A549 (cell line): ENCODE results near the gene ALDH1B1. TPM values are rescaled to one million over a fixed set of nuclear protein-coding genes. Genes with fewer than 3 reads are reported as not detected.

Experiments
- ATAC-seq, 2 experiments: fragments of 200-7000 bp in 1 of 2; fragments of >200 bp in 1 of 2; cut with Nextera tagmentation in 1 of 2; cut with Tn5 transposase in 1 of 2; 3 replicates each; pipeline versions ENCODE4 v1.8.0 to v1.9.1; 2018 to 2020; ENCODE audit warnings: mild to moderate bottlenecking in 1 of 2, moderate library complexity in 1 of 2
- CTCF ChIA-PET: fragments of 300-600 bp; sonication (Branson Sonifier 250); formaldehyde crosslinking; extraction: SDS; loops from one replicate; lab custom pipeline; 2021; ENCODE audit warnings: antibody characterized with exemption, inconsistent platforms; lab: Yijun Ruan, JAX
- POLR2A ChIA-PET: fragments of 350-600 bp; formaldehyde crosslinking; extraction: SDS; loops from one replicate; lab custom pipeline; 2021; ENCODE audit warnings: antibody characterized with exemption, inconsistent platforms; lab: Yijun Ruan, JAX
- DNase-seq, 2 experiments: peaks; one replicate each; pipeline versions ENCODE4 v3.0.0 to v3.0.0-alpha.2; 2011 to 2016; ENCODE audit warnings: low read depth in 1 of 2, low spot score in 1 of 2
- FAIRE-seq: peaks from 2 replicates; lab custom pipeline; 2011; peaks lifted over from hg19 to GRCh38; lab: Jason Lieb, UNC
- H3K27ac ChIP-seq, 2 experiments: fragments of >200 bp; sonication (Bioruptor Twin); formaldehyde crosslinking; 3 replicates each; pipeline ENCODE4 v1.5.1; 2016 to 2017
- H3K4me1 ChIP-seq: fragments of >200 bp; sonication (Bioruptor Twin); formaldehyde crosslinking; 3 replicates; pipeline ENCODE4 v1.6.1; 2016
- H3K4me2 ChIP-seq: fragments of >200 bp; sonication (Bioruptor Twin); formaldehyde crosslinking; 3 replicates; pipeline ENCODE4 v1.6.1; 2016
- H3K4me3 ChIP-seq: fragments of >200 bp; sonication (Bioruptor Twin); formaldehyde crosslinking; 3 replicates; pipeline ENCODE4 v1.5.1; 2016
- H3K9me3 ChIP-seq: fragments of >200 bp; sonication (Bioruptor Twin); formaldehyde crosslinking; 3 replicates; pipeline ENCODE4 v1.6.1; 2016
- CBX8 ChIP-seq: fragments of 200-600 bp; sonication (generic); IDR thresholded peaks from 2 replicates; pipeline ENCODE4 v1.6.1; 2016
- CHD2 ChIP-seq: fragments of 150-350 bp; IDR thresholded peaks from 2 replicates; pipeline ENCODE4 v1.6.1; 2014; ENCODE audit warnings: low read length; ENCODE audit not compliant: partially characterized antibody
- CHD4 ChIP-seq: fragments of 200-600 bp; sonication (generic); IDR thresholded peaks from 2 replicates; pipeline ENCODE4 v1.6.1; 2016; ENCODE audit warnings: antibody characterized with exemption, mild to moderate bottlenecking, borderline replicate concordance
- CTCF ChIP-seq: fragments of >200 bp; sonication (Bioruptor Twin); formaldehyde crosslinking; IDR thresholded peaks from 3 replicates; pipeline ENCODE4 v1.5.1; 2016
- EHMT2 ChIP-seq: fragments of 200-600 bp; sonication (generic); IDR thresholded peaks from 2 replicates; pipeline ENCODE4 v1.6.1; 2016; ENCODE audit warnings: antibody characterized with exemption, low read depth, mild to moderate bottlenecking, moderate library complexity
- HES2 ChIP-seq: fragments of >200 bp; sonication (Bioruptor Twin); formaldehyde crosslinking; IDR thresholded peaks from 2 replicates; pipeline ENCODE4 v1.6.1; 2016
- HMGXB4 ChIP-seq: fragments of 250-450 bp; sonication (Bioruptor Pico); IDR thresholded peaks from 2 replicates; pipeline ENCODE4 v1.5.0; 2021; ENCODE audit warnings: mild to moderate bottlenecking, moderate library complexity, borderline replicate concordance
- HOXA7 ChIP-seq: fragments of 250-450 bp; sonication (Bioruptor Pico); IDR thresholded peaks from 2 replicates; pipeline ENCODE4 v1.5.0; 2020; ENCODE audit warnings: mild to moderate bottlenecking, moderate library complexity
- HOXB13 ChIP-seq: fragments of 250-450 bp; sonication (Bioruptor Pico); IDR thresholded peaks from 2 replicates; pipeline ENCODE4 v1.5.0; 2020; ENCODE audit warnings: low read depth, mild to moderate bottlenecking, moderate library complexity
- JUN ChIP-seq, 2 experiments: fragments of >200 bp; sonication (Bioruptor Twin); formaldehyde crosslinking; IDR thresholded peaks; 2 replicates in 1 of 2; 3 replicates in 1 of 2; pipeline ENCODE4 v1.6.1; 2016 to 2017
- KDM1A ChIP-seq: fragments of 200-600 bp; sonication (generic); IDR thresholded peaks from 2 replicates; pipeline ENCODE4 v1.6.1; 2016; ENCODE audit warnings: low read depth, mild to moderate bottlenecking
- MAFK ChIP-seq: fragments of 450-650 bp; IDR thresholded peaks from 2 replicates; pipeline ENCODE4 v1.6.1; 2014; ENCODE audit not compliant: partially characterized antibody
- MAZ ChIP-seq: fragments of 150-350 bp; IDR thresholded peaks from 2 replicates; pipeline ENCODE4 v1.6.1; 2014; ENCODE audit warnings: antibody characterized with exemption, low read depth, low read length, borderline replicate concordance
- NPAS2 ChIP-seq: fragments of 250-450 bp; sonication (Bioruptor Pico); IDR thresholded peaks from 2 replicates; pipeline ENCODE4 v1.8.0; 2022; ENCODE audit warnings: mild to moderate bottlenecking, moderate library complexity, borderline replicate concordance
- NR3C1 ChIP-seq: fragments of >200 bp; sonication (Bioruptor Twin); formaldehyde crosslinking; IDR thresholded peaks from 3 replicates; pipeline ENCODE4 v1.6.1; 2017
- PHF8 ChIP-seq: fragments of 200-600 bp; sonication (generic); IDR thresholded peaks from 2 replicates; pipeline ENCODE4 v1.6.1; 2016; ENCODE audit warnings: low read depth, mild to moderate bottlenecking, antibody characterized with exemption, moderate library complexity, borderline replicate concordance
- POLR2AphosphoS2 ChIP-seq: conservative IDR thresholded peaks from 2 replicates; pipeline ENCODE4 v1.6.1; 2012; ENCODE audit warnings: low read length, improper control_type of control experiment, inconsistent platforms
- RARB ChIP-seq: fragments of 250-450 bp; sonication (Bioruptor Pico); IDR thresholded peaks from 2 replicates; pipeline ENCODE4 v1.8.0; 2021; ENCODE audit warnings: mild to moderate bottlenecking, moderate library complexity
- RCOR1 ChIP-seq: fragments of 150-350 bp; IDR thresholded peaks from 2 replicates; pipeline ENCODE4 v1.6.1; 2014; ENCODE audit warnings: antibody characterized with exemption, low read length, low read depth
- RFX5 ChIP-seq: fragments of 450-650 bp; IDR thresholded peaks from 2 replicates; pipeline ENCODE4 v1.7.1; 2014; ENCODE audit warnings: antibody characterized with exemption, mild to moderate bottlenecking, moderate library complexity
- SREBF2 ChIP-seq: fragments of 450-650 bp; IDR thresholded peaks from 2 replicates; pipeline ENCODE4 v1.6.1; 2014; ENCODE audit warnings: mild to moderate bottlenecking, moderate library complexity
- TP53 ChIP-seq: fragments of 250-450 bp; sonication (Bioruptor Pico); IDR thresholded peaks from 2 replicates; pipeline ENCODE4 v1.5.0; 2021; ENCODE audit warnings: mild to moderate bottlenecking, moderate library complexity
- ZC3H11A ChIP-seq: fragments of 450-650 bp; IDR thresholded peaks from 2 replicates; pipeline ENCODE4 v1.6.1; 2014; ENCODE audit warnings: antibody characterized with exemption, mild to moderate bottlenecking
- WGBS: methylation state at CpG from one replicate; pipeline ENCODE4 v1.1.6; 2017; ENCODE audit errors: missing lambda C conversion rate; 5-methylcytosine and 5-hydroxymethylcytosine counted together
- polyA plus RNA-seq, 4 experiments: library from polyadenylated mRNA; depleted of rRNA in 3 of 4; stranded (reverse); fragments of >200 nt; fragmentation: RNase III in 1 of 4; extraction: RNeasy Plus Mini Kit Qiagen cat#74134 plus additional on column Dnase treatment in 1 of 4; gene quantifications; 2 replicates in 3 of 4; 3 replicates in 1 of 4; pipeline ENCODE4 v1.2.3, GENCODE V29; 2011 to 2017

The ALDH1B1 gene
- polyA plus RNA-seq, 2 of the 4 experiments (the other 2 are of a cell fraction): 40.2 to 71.8 TPM

- 79% methylated on average over 7 of the region's 8 CpGs for WGBS
- ChIA-PET CTCF (interaction anchor here (0.5 to 2.2 kb wide), 5 partner anchors 14 to 470 kb away, joined by 3 to 9 read pairs (median 4); no protein-coding TSS in a partner anchor), POLR2A (no interaction called here)
- H3K4me2 ChIP-seq: no peak overlapping the region
- H3K9me3 ChIP-seq: peaks cover 16% of the 10 kb centered on the region; the same call in 1 of the 3 replicates
- ATAC-seq: no peak
- H3K4me3 ChIP-seq: no peak overlapping the region
- DNase-seq: no peak
- TF ChIP-seq NPAS2 (CRISPR knock-in tag) (no peak), HOXB13 (no peak), PHF8 (no peak), EHMT2 (no peak), HMGXB4 (CRISPR knock-in tag) (no peak), RCOR1 (no peak), JUN (IDR thresholded peaks at IDR 0.05) (no peak), NR3C1 (no peak), CBX8 (no peak), TP53 (CRISPR knock-in tag) (no peak), MAFK (no peak), SREBF2 (no peak)
- peaks cover 23% of the 10 kb centered on the region for H3K4me1 ChIP-seq
- peak overlapping the region; percentile 69 to 80 for H3K27ac ChIP-seq
- no peak for FAIRE-seq
These were observed 10.4 kb upstream of the ALDH1B1 start for GRCh38 chr9:38382141-38382540.

GRCh38 chr9:38384990-38385848 is 7.3 kb upstream of the ALDH1B1 start:
- Histone ChIP-seq H3K4me2 (no peak overlapping the region), H3K4me1 (peaks cover 23% of the 10 kb centered on the region), H3K27ac (peak overlapping the region in 1 of 2 experiments; percentile 53; a peak in 1 of 6 replicates), H3K9me3 (peaks cover 16% of the 10 kb centered on the region; the same call in 1 of the 3 replicates), H3K4me3 (no peak overlapping the region)
- FAIRE-seq: no peak
- ATAC-seq: no peak
- 28% methylated on average over 3 of the region's 3 CpGs for WGBS
- DNase-seq: no peak
- POLR2A ChIA-PET: no interaction called here
- no peak for TF ChIP-seq CHD2
- TF ChIP-seq KDM1A: no peak
- no peak for TF ChIP-seq POLR2AphosphoS2
- no peak for TF ChIP-seq RFX5
- no peak for TF ChIP-seq MAZ
- TF ChIP-seq HOXA7: no peak
- TF ChIP-seq CTCF: no peak
- TF ChIP-seq CHD4: no peak
- TF ChIP-seq ZC3H11A: no peak
- no peak for TF ChIP-seq HES2
- TF ChIP-seq PHF8: no peak
- TF ChIP-seq RARB (CRISPR knock-in tag): no peak
- CTCF ChIA-PET: interaction anchor here (0.9 to 2.7 kb wide), 9 partner anchors 8 to 480 kb away, joined by 3 to 18 read pairs (median 5); no protein-coding TSS in a partner anchor
